HCT116 (cell line): ENCODE results near the gene ADGRL3. TPM values are rescaled to one million over a fixed set of nuclear protein-coding genes. Genes with fewer than 3 reads are reported as not detected.

ENCODE experiments used
- ATAC-seq: fragments of 200-7000 bp; cut with Tn5 transposase; 2 replicates; pipeline ENCODE4 v1.9.1; 2020; ENCODE audit warnings: mild to moderate bottlenecking, moderate library complexity
- BruUV-seq: library from RNA; stranded (reverse); fragments of 400-500 nt; replicated peaks from 2 replicates; lab custom pipeline; 2021; lab: Mats Ljungman, UMichigan
- CTCF ChIA-PET: fragments of 300-600 bp; sonication (Branson Sonifier 250); formaldehyde crosslinking; loops from one replicate; lab custom pipeline; 2021; ENCODE audit warnings: antibody characterized with exemption; lab: Charles Lee
- POLR2A ChIA-PET: fragments of 300-600, 350-600 bp; sonication (Branson Sonifier 250); formaldehyde crosslinking; loops from one replicate; lab custom pipeline; 2021; ENCODE audit warnings: antibody characterized with exemption; lab: Charles Lee
- RAD21 ChIA-PET, 2 experiments: fragments of 300-600 bp; sonication (Branson Sonifier 250); formaldehyde crosslinking; loops; one replicate each; lab custom pipeline; 2023; ENCODE audit warnings: low total read pairs in 2 of 2; ENCODE audit not compliant: uncharacterized antibody in 2 of 2, unreplicated experiment in 2 of 2, low non-redundant PET in 1 of 2; lab: Charles Lee
- DNase-seq: peaks from one replicate; pipeline ENCODE4 v3.0.0-alpha.2; 2010; ENCODE audit warnings: low read depth, low spot score
- H2AFZ ChIP-seq: fragments of 200-600 bp; shearing (Covaris generic), sonication (generic); 2 replicates; pipeline ENCODE4 v1.6.1; 2017; ENCODE audit warnings: low read depth, mixed run types, mixed read lengths, antibody characterized with exemption, low read length; ENCODE audit not compliant: poor library complexity, severe bottlenecking
- H3K27ac ChIP-seq: 2 replicates; pipeline ENCODE4 v1.5.1; 2012; ENCODE audit warnings: low read depth, low read length
- H3K27me3 ChIP-seq: fragments of 200-600 bp; sonication (generic); 2 replicates; pipeline ENCODE4 v1.6.1; 2016; ENCODE audit warnings: mixed run types, low read length, mixed read lengths; ENCODE audit not compliant: insufficient read depth
- H3K36me3 ChIP-seq, 2 experiments: fragments of 200-500 bp in 1 of 2; fragments of 200-600 bp in 1 of 2; sonication (Bioruptor generic) in 1 of 2; sonication (generic) in 1 of 2; 2 replicates each; pipeline versions ENCODE4 v1.5.1 to v1.6.1; 2014 to 2016; ENCODE audit warnings: low read length in 2 of 2, inconsistent platforms in 1 of 2, mixed read lengths in 1 of 2, mixed run types in 1 of 2; ENCODE audit not compliant: insufficient read depth in 2 of 2, control insufficient read depth in 1 of 2
- H3K4me1 ChIP-seq, 2 experiments: fragments of 200-600 bp in 1 of 2; sonication (generic) in 1 of 2; 2 replicates each; pipeline versions ENCODE4 v1.5.1 to v1.6.1; 2012 to 2017; ENCODE audit warnings: low read length in 2 of 2, inconsistent platforms in 1 of 2, mild to moderate bottlenecking in 1 of 2, mixed read lengths in 1 of 2, mixed run types in 1 of 2, moderate library complexity in 1 of 2; ENCODE audit not compliant: insufficient read depth in 2 of 2, control insufficient read depth in 1 of 2
- H3K4me2 ChIP-seq: fragments of 200-600 bp; sonication (generic); 2 replicates; pipeline ENCODE4 v1.6.1; 2017; ENCODE audit warnings: mixed run types, low read length, mixed read lengths
- H3K4me3 ChIP-seq, 2 experiments: fragments of 200-600 bp in 1 of 2; sonication (generic) in 1 of 2; replicated peaks in 1 of 2; 2 replicates each; pipeline ENCODE4 v1.5.1; 2011 to 2016; ENCODE audit warnings: low read length in 2 of 2, control low read depth in 1 of 2, low read depth in 1 of 2, mild to moderate bottlenecking in 1 of 2, mixed read lengths in 1 of 2, mixed run types in 1 of 2
- H3K79me2 ChIP-seq: fragments of 200-600 bp; sonication (generic); 2 replicates; pipeline ENCODE4 v1.6.1; 2017; ENCODE audit warnings: mild to moderate bottlenecking, mixed run types, low read length, moderate library complexity, mixed read lengths; ENCODE audit not compliant: insufficient read depth
- H3K9ac ChIP-seq: fragments of 200-600 bp; sonication (generic); 2 replicates; pipeline ENCODE4 v1.6.1; 2016; ENCODE audit warnings: low read length, mixed read lengths
- H3K9me2 ChIP-seq: fragments of 200-600 bp; sonication (generic), shearing (Covaris generic); 2 replicates; pipeline ENCODE4 v1.6.1; 2017; ENCODE audit warnings: mixed run types, mild to moderate bottlenecking, moderate library complexity; ENCODE audit not compliant: insufficient read depth
- H3K9me3 ChIP-seq, 2 experiments: fragments of 200-500 bp in 1 of 2; fragments of 200-600 bp in 1 of 2; sonication (Bioruptor generic) in 1 of 2; sonication (generic) in 1 of 2; 2 replicates each; pipeline ENCODE4 v1.6.1; 2014 to 2017; ENCODE audit warnings: low read length in 2 of 2, mixed read lengths in 2 of 2, inconsistent platforms in 1 of 2, low read depth in 1 of 2, mild to moderate bottlenecking in 1 of 2, mixed run types in 1 of 2, moderate library complexity in 1 of 2; ENCODE audit not compliant: control insufficient read depth in 1 of 2, insufficient read depth in 1 of 2
- H4K20me1 ChIP-seq: fragments of 200-600 bp; sonication (generic), shearing (Covaris generic); 2 replicates; pipeline ENCODE4 v1.6.1; 2017; ENCODE audit warnings: mixed run types, mild to moderate bottlenecking, moderate library complexity; ENCODE audit not compliant: insufficient read depth
- ATF3 ChIP-seq: IDR thresholded peaks from 2 replicates; pipeline ENCODE4 v1.6.1; 2012
- CBX3 ChIP-seq: IDR thresholded peaks from 2 replicates; pipeline ENCODE4 v1.6.1; 2012; ENCODE audit warnings: low read depth
- CEBPB ChIP-seq: IDR thresholded peaks from 2 replicates; pipeline ENCODE4 v1.6.1; 2012; ENCODE audit warnings: low read depth
- CTCF ChIP-seq, 3 experiments: fragments of 200-600 bp in 1 of 3; sonication (generic) in 1 of 3; IDR thresholded peaks in 2 of 3; conservative IDR thresholded peaks in 1 of 3; 2 replicates each; pipeline ENCODE4 v1.5.1; 2012 to 2017; ENCODE audit warnings: low read depth in 2 of 3, low read length in 2 of 3, antibody characterized with exemption in 1 of 3, borderline replicate concordance in 1 of 3, control low read depth in 1 of 3, mild to moderate bottlenecking in 1 of 3, mixed read lengths in 1 of 3, mixed run types in 1 of 3, moderate library complexity in 1 of 3; ENCODE audit not compliant: insufficient read depth in 1 of 3
- EGR1 ChIP-seq: IDR thresholded peaks from 2 replicates; pipeline ENCODE4 v1.6.1; 2012; ENCODE audit warnings: low read depth
- EZH2 ChIP-seq: fragments of 200-600 bp; sonication (generic); IDR thresholded peaks from 2 replicates; pipeline ENCODE4 v1.6.1; 2017; ENCODE audit warnings: antibody characterized with exemption, mixed run types
- EZH2phosphoT487 ChIP-seq: fragments of 200-600 bp; IDR thresholded peaks from 2 replicates; pipeline ENCODE4 v1.6.1; 2018; ENCODE audit warnings: antibody characterized with exemption, borderline replicate concordance
- FOSL1 ChIP-seq: IDR thresholded peaks from 2 replicates; pipeline ENCODE4 v1.6.1; 2012; ENCODE audit warnings: low read depth
- JUND ChIP-seq: IDR thresholded peaks from 2 replicates; pipeline ENCODE4 v1.6.1; 2012
- POLR2A ChIP-seq: IDR thresholded peaks from 2 replicates; pipeline ENCODE4 v1.7.0; 2011; ENCODE audit warnings: borderline replicate concordance; ENCODE audit not compliant: insufficient read depth, insufficient read length; ENCODE audit errors: extremely low read depth
- POLR2AphosphoS5 ChIP-seq: IDR thresholded peaks from 2 replicates; pipeline ENCODE4 v1.6.1; 2011; ENCODE audit warnings: mild to moderate bottlenecking, low read depth, low read length, moderate library complexity
- RAD21 ChIP-seq: IDR thresholded peaks from 2 replicates; pipeline ENCODE4 v1.6.1; 2012; ENCODE audit warnings: low read depth, mild to moderate bottlenecking
- SIN3A ChIP-seq: IDR thresholded peaks from 2 replicates; pipeline ENCODE4 v1.6.1; 2012; ENCODE audit warnings: low read depth
- SP1 ChIP-seq: IDR thresholded peaks from 2 replicates; pipeline ENCODE4 v1.6.1; 2012; ENCODE audit warnings: low read depth
- ZNF274 ChIP-seq: fragments of 200-500 bp; sonication (Bioruptor generic); IDR thresholded peaks from 2 replicates; pipeline ENCODE4 v1.6.1; 2014; ENCODE audit warnings: mild to moderate bottlenecking, low read depth, low read length, inconsistent platforms
- intact Hi-C: fragments of 100-400 bp; cut with micrococcal nuclease; formaldehyde crosslinking; loops from 2 replicates; pipeline ENCODE4 v1.10.0; 2022
- total RNA-seq: library from RNA; stranded (reverse); gene quantifications from one replicate; pipeline ENCODE4 v1.2.1, GENCODE V29; 2021; ENCODE audit not compliant: unreplicated experiment

The ADGRL3 gene
- total RNA-seq, 1 experiment from 2014 or later = not detected

- H3K4me3 ChIP-seq = no peak overlapping the region
- no peaks in the 10 kb centered on the region for H3K27me3 ChIP-seq
- no peak overlapping the region for H2AFZ ChIP-seq
- H3K36me3 ChIP-seq = no peaks in the 10 kb centered on the region
- BruUV-seq = no TSS peak
- H3K9ac ChIP-seq = no peak overlapping the region
- H3K4me2 ChIP-seq = no peak overlapping the region
- RAD21 ChIA-PET = no interaction called here
- no peaks in the 10 kb centered on the region for H3K4me1 ChIP-seq
- TF ChIP-seq SP1 (no peak), FOSL1 (no peak), CTCF (IDR thresholded peaks at IDR 0.05 in 2 of 3, conservative IDR thresholded peaks at IDR 0.05 in 1 of 3; ENCODE audit: borderline replicate concordance in 1 of 3, insufficient read depth in 1 of 3, low read depth in 2 of 3, low read length in 2 of 3) (no peak), SIN3A (no peak), CEBPB (no peak)
- peaks cover 19 to 23% of the 10 kb centered on the region in 2 experiments; a peak in 3 of 4 replicates for H3K9me3 ChIP-seq
- POLR2A ChIA-PET = no interaction called here
- no peak for ATAC-seq
- no peak overlapping the region for H3K27ac ChIP-seq
- no peaks in the 10 kb centered on the region for H4K20me1 ChIP-seq
- H3K9me2 ChIP-seq = no peaks in the 10 kb centered on the region
- CTCF ChIA-PET = no interaction called here
- H3K79me2 ChIP-seq = no peaks in the 10 kb centered on the region
- no peak for DNase-seq
- intact Hi-C loops = no loop called here
Measured at GRCh38 chr4:61493041-61493440, 292.9 kb downstream of the ADGRL3 start.

- Histone ChIP-seq H3K4me1 (no peaks in the 10 kb centered on the region), H3K9ac (no peak overlapping the region), H3K4me3 (no peak overlapping the region), H3K79me2 (no peaks in the 10 kb centered on the region), H3K27ac (no peak overlapping the region), H3K9me3 (peaks cover 19% of the 10 kb centered on the region in 2 experiments; a peak in 3 of 4 replicates), H2AFZ (no peak overlapping the region), H4K20me1 (no peaks in the 10 kb centered on the region), H3K27me3 (no peaks in the 10 kb centered on the region), H3K36me3 (no peaks in the 10 kb centered on the region), H3K4me2 (no peak overlapping the region), H3K9me2 (no peaks in the 10 kb centered on the region)
- POLR2A ChIA-PET = no interaction called here
- CTCF ChIA-PET = no interaction called here
- intact Hi-C loops = no loop called here
- ATAC-seq = no peak
- RAD21 ChIA-PET = no interaction called here
- no TSS peak for BruUV-seq
- no peak for DNase-seq
- TF ChIP-seq EZH2 = no peak
- no peak for TF ChIP-seq SP1
- no peak for TF ChIP-seq ZNF274
- TF ChIP-seq CTCF (IDR thresholded peaks at IDR 0.05 in 2 of 3, conservative IDR thresholded peaks at IDR 0.05 in 1 of 3; ENCODE audit: borderline replicate concordance in 1 of 3, insufficient read depth in 1 of 3, low read depth in 2 of 3, low read length in 2 of 3) = no peak
- TF ChIP-seq EZH2phosphoT487 = no peak
- no peak for TF ChIP-seq EGR1
- no peak for TF ChIP-seq JUND
- no peak for TF ChIP-seq CBX3
- no peak for TF ChIP-seq RAD21
- no peak for TF ChIP-seq POLR2AphosphoS5
- no peak for TF ChIP-seq ATF3
- no peak for TF ChIP-seq POLR2A
- no peak for TF ChIP-seq CEBPB
Measured at GRCh38 chr4:61493470-61493869, 293.3 kb downstream of the ADGRL3 start.
